ENCODE results near the gene RACK1. TPM values are rescaled to one million over a fixed set of nuclear protein-coding genes. Genes with fewer than 3 reads are reported as not detected.
"Not testable (repeated sequence)": the region's sequence is repeated elsewhere in the genome, so short reads cannot be mapped to it uniquely, and the experiment has no call there.

RACK1 gene
- total RNA-seq, 4 donors from 2014 or later, result 1,928 to 2,385 (median 2,165) TPM

GRCh38 chr5:181281077-181281983 lies 37.6 kb upstream of the RACK1 start:
- TF ChIP-seq, protein P1, sequence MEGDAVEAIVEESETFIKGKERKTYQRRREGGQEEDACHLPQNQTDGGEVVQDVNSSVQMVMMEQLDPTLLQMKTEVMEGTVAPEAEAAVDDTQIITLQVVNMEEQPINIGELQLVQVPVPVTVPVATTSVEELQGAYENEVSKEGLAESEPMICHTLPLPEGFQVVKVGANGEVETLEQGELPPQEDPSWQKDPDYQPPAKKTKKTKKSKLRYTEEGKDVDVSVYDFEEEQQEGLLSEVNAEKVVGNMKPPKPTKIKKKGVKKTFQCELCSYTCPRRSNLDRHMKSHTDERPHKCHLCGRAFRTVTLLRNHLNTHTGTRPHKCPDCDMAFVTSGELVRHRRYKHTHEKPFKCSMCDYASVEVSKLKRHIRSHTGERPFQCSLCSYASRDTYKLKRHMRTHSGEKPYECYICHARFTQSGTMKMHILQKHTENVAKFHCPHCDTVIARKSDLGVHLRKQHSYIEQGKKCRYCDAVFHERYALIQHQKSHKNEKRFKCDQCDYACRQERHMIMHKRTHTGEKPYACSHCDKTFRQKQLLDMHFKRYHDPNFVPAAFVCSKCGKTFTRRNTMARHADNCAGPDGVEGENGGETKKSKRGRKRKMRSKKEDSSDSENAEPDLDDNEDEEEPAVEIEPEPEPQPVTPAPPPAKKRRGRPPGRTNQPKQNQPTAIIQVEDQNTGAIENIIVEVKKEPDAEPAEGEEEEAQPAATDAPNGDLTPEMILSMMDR (IDR thresholded peaks at IDR 0.05), result no peak
- no peak for DNase-seq (ENCODE audit: low spot score)
- no peak for ATAC-seq (ENCODE audit: low FRiP score)

DNA sequence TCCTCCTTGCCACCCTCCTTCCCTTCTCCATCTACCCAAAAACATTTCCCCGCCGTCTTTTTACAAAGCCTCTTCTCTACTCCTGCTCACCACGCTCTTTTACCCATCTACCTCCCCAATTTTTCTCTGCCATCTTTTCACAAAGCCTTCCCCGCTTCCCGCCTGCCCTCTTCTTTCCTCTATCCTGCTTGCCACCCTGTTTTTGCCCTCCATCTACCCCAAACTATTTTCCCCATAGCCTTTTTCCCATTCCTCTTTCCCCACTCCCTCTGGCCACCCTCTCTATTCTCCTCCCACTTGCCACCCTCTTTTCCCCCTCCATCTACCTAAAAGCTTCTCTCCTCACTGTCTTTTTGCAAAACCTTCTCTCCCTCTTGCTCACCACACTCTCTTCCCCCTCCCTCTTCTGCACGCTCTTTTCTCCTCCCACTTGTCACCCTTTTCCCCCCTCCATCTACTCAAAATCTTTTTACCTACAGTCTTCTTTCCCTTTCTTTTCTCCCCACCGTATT lies 36.6 kb upstream of the RACK1 start:
- ATAC-seq (ENCODE audit: low FRiP score), result no peak
- no peak for DNase-seq (ENCODE audit: low spot score)
- TF ChIP-seq, protein P1 (IDR thresholded peaks at IDR 0.05), result no peak

DNA sequence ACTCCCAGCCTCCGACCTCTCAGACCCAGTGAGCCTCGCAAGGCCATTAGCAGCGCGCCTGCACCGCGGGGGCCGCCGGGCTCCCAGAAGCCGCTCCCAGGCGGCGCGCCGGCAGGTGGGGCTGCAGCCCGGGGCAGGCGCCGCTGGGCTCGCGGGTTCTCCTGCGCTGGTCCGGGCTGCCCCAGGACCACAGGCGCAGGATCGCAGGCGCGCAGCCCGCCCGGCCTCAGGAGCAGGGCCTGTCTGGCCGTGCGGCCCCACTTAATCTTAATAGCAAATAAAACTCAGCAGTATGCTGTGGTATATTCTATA lies 29.7 kb upstream of the RACK1 start:
- not testable (repeated sequence) for ATAC-seq (ENCODE audit: low FRiP score); DNase-seq (ENCODE audit: low spot score)

DNA sequence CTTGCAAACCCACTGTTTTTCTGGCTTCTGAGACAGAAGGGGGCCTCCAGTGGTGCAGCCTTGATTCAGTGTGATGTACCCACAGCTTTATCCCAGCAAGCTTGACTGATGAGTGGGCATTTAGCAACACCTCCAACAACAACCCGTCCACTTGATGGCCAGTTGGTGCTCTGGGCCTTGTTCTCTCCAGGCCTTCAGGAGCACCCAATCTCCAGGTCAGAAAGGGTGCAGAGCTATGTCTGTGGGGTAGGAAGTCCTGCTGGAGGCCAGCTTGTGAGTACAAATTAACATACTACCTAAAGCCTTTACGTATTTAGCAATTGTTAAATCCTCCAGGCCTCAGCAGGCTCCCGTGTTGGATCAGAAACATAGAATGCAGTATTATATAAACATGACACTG lies 27.4 kb upstream of the RACK1 start:
- DNase-seq (ENCODE audit: low spot score), result no peak
- ATAC-seq (ENCODE audit: low FRiP score), result no peak
- TF ChIP-seq, protein P1 (IDR thresholded peaks at IDR 0.05), result no peak

DNA sequence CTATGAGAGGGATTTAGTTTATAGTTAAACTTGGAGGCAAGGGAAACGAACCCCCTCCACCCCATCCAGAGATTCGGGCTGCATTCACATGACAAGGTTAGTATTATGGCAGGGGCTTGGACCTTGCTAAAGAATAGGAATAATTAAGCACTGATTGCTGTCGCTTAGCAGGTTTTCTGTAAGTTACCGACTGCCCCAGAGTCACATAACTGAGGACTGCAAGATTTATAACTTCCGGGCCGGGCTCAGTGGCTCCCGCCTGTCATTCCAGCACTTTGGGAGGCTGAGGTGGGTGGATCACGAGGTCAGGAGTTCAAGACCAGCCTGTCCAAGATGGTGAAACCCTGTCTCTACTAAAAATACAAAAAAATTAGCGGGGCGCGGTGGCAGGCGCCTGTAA lies 24.2 kb upstream of the RACK1 start:
- DNase-seq (ENCODE audit: low spot score); ATAC-seq (ENCODE audit: low FRiP score): not testable (repeated sequence)

- not testable (repeated sequence) for ATAC-seq (ENCODE audit: low FRiP score)
These were observed 23.7 kb upstream of the RACK1 start for GRCh38 chr5:181267291-181267904.

DNA sequence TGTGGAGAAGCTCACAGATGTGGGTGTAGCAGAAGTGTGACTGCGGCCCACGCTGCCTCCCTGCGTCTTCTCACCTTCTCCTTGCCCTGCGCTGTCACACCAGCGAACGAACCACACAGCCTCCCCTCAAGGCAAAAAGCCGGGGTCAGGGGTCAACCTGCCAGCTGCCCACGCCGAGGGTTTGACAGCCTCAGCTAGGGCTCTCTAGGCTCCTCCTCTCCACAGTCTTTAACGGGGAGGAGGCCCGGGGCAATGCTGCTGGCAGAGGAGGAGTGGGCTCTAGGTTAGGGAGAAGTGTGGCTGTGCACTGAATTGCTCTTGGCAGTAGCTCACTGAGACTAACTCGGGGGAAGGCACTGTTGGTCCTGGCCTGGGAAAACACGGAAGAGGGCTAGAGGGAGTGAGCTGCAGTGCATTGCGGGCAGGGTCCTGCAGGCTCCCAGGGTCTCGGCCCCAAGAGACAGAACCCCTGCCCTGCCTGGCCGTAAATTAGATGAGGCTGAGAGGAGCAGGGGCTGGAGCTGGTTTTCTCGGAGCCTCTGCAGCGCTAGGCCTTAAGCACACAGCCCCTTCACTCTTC lies 21.5 kb upstream of the RACK1 start:
- TF ChIP-seq, protein P1 (IDR thresholded peaks at IDR 0.05), result no peak
- no peak for DNase-seq (ENCODE audit: low spot score)
- ATAC-seq (ENCODE audit: low FRiP score), result no peak

More at GRCh38 chr5:181267291-181267904, 23.7 kb upstream of the RACK1 start:
- DNase-seq (ENCODE audit: low spot score), result not testable (repeated sequence)

DNA sequence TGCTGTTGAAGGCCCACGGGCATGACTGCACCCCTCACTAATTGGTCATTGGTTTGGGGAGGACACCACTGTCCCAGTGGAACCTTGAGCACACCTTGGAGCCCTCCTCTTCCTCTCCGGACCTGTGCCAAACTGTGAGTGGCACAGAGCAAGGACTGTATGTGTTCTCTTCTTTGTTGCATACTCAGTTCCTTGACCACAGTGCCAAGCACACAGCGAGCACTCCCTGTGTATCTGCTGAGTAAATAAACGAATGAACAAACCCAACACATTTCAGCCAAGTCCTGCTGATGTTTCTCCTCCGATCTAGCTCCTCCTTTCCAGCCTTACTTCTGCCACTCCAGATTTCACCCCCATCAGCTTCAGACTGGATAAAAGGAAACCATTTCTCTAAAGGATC lies 19.9 kb upstream of the RACK1 start:
- DNase-seq (ENCODE audit: low spot score) (no peak), ATAC-seq (ENCODE audit: low FRiP score) (no peak)
- TF ChIP-seq, protein P1 (IDR thresholded peaks at IDR 0.05), result no peak

Data from omental fat pad (tissue), 4 donors.